H9 (cell line): ENCODE results near the gene EDNRB. TPM values are rescaled to one million over a fixed set of nuclear protein-coding genes. Genes with fewer than 3 reads are reported as not detected.

Experiments used
- DNase-seq: peaks from one replicate; pipeline ENCODE4 v3.0.0-alpha.2; 2017
- H2AFZ ChIP-seq: one replicate; pipeline ENCODE4 v1.6.1; 2013; ENCODE audit warnings: mild to moderate bottlenecking, low read length, control low read depth, moderate library complexity
- H2AK5ac ChIP-seq: 2 replicates; pipeline ENCODE4 v1.6.1; 2013; ENCODE audit warnings: low read length, control low read depth, mixed read lengths; ENCODE audit not compliant: insufficient read length
- H2BK120ac ChIP-seq: one replicate; pipeline ENCODE4 v1.6.1; 2013; ENCODE audit warnings: low read depth, mild to moderate bottlenecking, low read length, control low read depth, inconsistent platforms; ENCODE audit not compliant: poor library complexity, severe bottlenecking
- H2BK12ac ChIP-seq: 2 replicates; pipeline ENCODE4 v1.6.1; 2013; ENCODE audit warnings: low read length, control low read depth, mixed read lengths, low read depth; ENCODE audit not compliant: insufficient read length
- H2BK15ac ChIP-seq: 2 replicates; pipeline ENCODE4 v1.6.1; 2013; ENCODE audit warnings: low read depth, low read length, control low read depth
- H2BK20ac ChIP-seq: one replicate; pipeline ENCODE4 v1.6.1; 2013; ENCODE audit warnings: low read depth, mild to moderate bottlenecking, low read length, control low read depth, inconsistent platforms; ENCODE audit not compliant: poor library complexity, severe bottlenecking
- H2BK5ac ChIP-seq: 2 replicates; pipeline ENCODE4 v1.6.1; 2013; ENCODE audit warnings: low read length, control low read depth, mixed read lengths; ENCODE audit not compliant: insufficient read length
- H3K14ac ChIP-seq: 2 replicates; pipeline ENCODE4 v1.6.1; 2013; ENCODE audit warnings: low read length, control low read depth; ENCODE audit not compliant: insufficient read depth
- H3K18ac ChIP-seq: 2 replicates; pipeline ENCODE4 v1.6.1; 2013; ENCODE audit warnings: low read depth, mild to moderate bottlenecking, mixed read lengths, low read length, control low read depth; ENCODE audit not compliant: insufficient read length
- H3K23ac ChIP-seq: 2 replicates; pipeline ENCODE4 v1.6.1; 2013; ENCODE audit warnings: low read length, control low read depth, mixed read lengths, low read depth; ENCODE audit not compliant: insufficient read length
- H3K23me2 ChIP-seq: 2 replicates; pipeline ENCODE4 v1.6.1; 2013; ENCODE audit warnings: low read depth, mild to moderate bottlenecking, mixed read lengths, low read length, control low read depth; ENCODE audit not compliant: insufficient read length, poor library complexity, severe bottlenecking
- H3K27ac ChIP-seq: 2 replicates; pipeline ENCODE4 v1.5.1; 2013; ENCODE audit warnings: low read length, control low read depth, mixed read lengths, low read depth; ENCODE audit not compliant: insufficient read length
- H3K27me3 ChIP-seq: 2 replicates; pipeline ENCODE4 v1.6.1; 2013; ENCODE audit warnings: low read length, control low read depth, inconsistent platforms; ENCODE audit not compliant: insufficient read depth
- H3K4ac ChIP-seq: 2 replicates; pipeline ENCODE4 v1.6.1; 2013; ENCODE audit warnings: low read depth, mild to moderate bottlenecking, control low read depth, inconsistent platforms, low read length, moderate library complexity
- H3K4me1 ChIP-seq: 2 replicates; pipeline ENCODE4 v1.6.1; 2013; ENCODE audit warnings: low read length, control low read depth, inconsistent platforms; ENCODE audit not compliant: insufficient read depth
- H3K4me2 ChIP-seq: 2 replicates; pipeline ENCODE4 v1.6.1; 2013; ENCODE audit warnings: low read length, control low read depth, mixed read lengths; ENCODE audit not compliant: insufficient read length, insufficient read depth
- H3K56ac ChIP-seq: 2 replicates; pipeline ENCODE4 v1.6.1; 2013; ENCODE audit warnings: low read depth, mild to moderate bottlenecking, mixed read lengths, low read length, control low read depth; ENCODE audit not compliant: insufficient read length
- H3K79me1 ChIP-seq: 2 replicates; pipeline ENCODE4 v1.6.1; 2013; ENCODE audit warnings: low read depth, mild to moderate bottlenecking, moderate library complexity, low read length, control low read depth, inconsistent platforms; ENCODE audit not compliant: insufficient read depth, poor library complexity, severe bottlenecking
- H3K79me2 ChIP-seq: 2 replicates; pipeline ENCODE4 v1.6.1; 2013; ENCODE audit warnings: low read length, control low read depth, inconsistent platforms; ENCODE audit not compliant: insufficient read depth
- H3K9ac ChIP-seq: 2 replicates; pipeline ENCODE4 v1.6.1; 2013; ENCODE audit warnings: low read length, control low read depth, mixed read lengths; ENCODE audit not compliant: insufficient read length; ENCODE audit errors: extremely low read depth
- H3K9me3 ChIP-seq: one replicate; pipeline ENCODE4 v1.6.1; 2013; ENCODE audit warnings: low read depth, low read length, inconsistent platforms; ENCODE audit not compliant: control insufficient read depth
- H3T11ph ChIP-seq: one replicate; pipeline ENCODE4 v1.6.1; 2013; ENCODE audit warnings: mild to moderate bottlenecking, low read length, control low read depth, inconsistent platforms
- H4K20me1 ChIP-seq: one replicate; pipeline ENCODE4 v1.6.1; 2013; ENCODE audit not compliant: control insufficient read depth, insufficient read length, insufficient read depth
- H4K5ac ChIP-seq: 2 replicates; pipeline ENCODE4 v1.6.1; 2013; ENCODE audit warnings: low read depth, mild to moderate bottlenecking, mixed read lengths, low read length, control low read depth; ENCODE audit not compliant: insufficient read length
- H4K8ac ChIP-seq: replicated peaks from 2 replicates; pipeline ENCODE4 v1.6.1; 2013; ENCODE audit warnings: low read length, control low read depth, mixed read lengths, low read depth; ENCODE audit not compliant: insufficient read length
- H4K91ac ChIP-seq: 2 replicates; pipeline ENCODE4 v1.6.1; 2013; ENCODE audit warnings: low read depth, mild to moderate bottlenecking, moderate library complexity, mixed read lengths, low read length, control low read depth; ENCODE audit not compliant: insufficient read length
- H3K27ac Mint-ChIP-seq, 3 experiments: 2 replicates in 2 of 3; 3 replicates in 1 of 3; pipeline ENCODE4 v1.8.0; 2020 to 2021; ENCODE audit warnings: mixed read lengths in 3 of 3, mild to moderate bottlenecking in 1 of 3, moderate library complexity in 1 of 3
- H3K27me3 Mint-ChIP-seq: 2 replicates; pipeline ENCODE4 v1.8.0; 2021; ENCODE audit warnings: low read depth, mild to moderate bottlenecking, moderate library complexity, mixed read lengths
- H3K36me3 Mint-ChIP-seq, 3 experiments: 2 replicates in 2 of 3; 3 replicates in 1 of 3; pipeline ENCODE4 v1.8.0; 2020 to 2021; ENCODE audit warnings: low read depth in 3 of 3, mixed read lengths in 3 of 3; ENCODE audit not compliant: insufficient read depth in 1 of 3
- H3K4me1 Mint-ChIP-seq, 2 experiments: 2 replicates each; pipeline ENCODE4 v1.8.0; 2020; ENCODE audit warnings: mixed read lengths in 2 of 2
- H3K4me3 Mint-ChIP-seq, 2 experiments: 2 replicates in 1 of 2; 3 replicates in 1 of 2; pipeline ENCODE4 v1.8.0; 2020 to 2021; ENCODE audit warnings: mild to moderate bottlenecking in 2 of 2, mixed read lengths in 2 of 2, moderate library complexity in 1 of 2
- H3K9me3 Mint-ChIP-seq, 2 experiments: 2 replicates in 1 of 2; 3 replicates in 1 of 2; pipeline ENCODE4 v1.8.0; 2020; ENCODE audit warnings: mild to moderate bottlenecking in 2 of 2, mixed read lengths in 2 of 2, moderate library complexity in 1 of 2
- CTCF ChIP-seq: fragments of 200-600 bp; sonication (generic); conservative IDR thresholded peaks from 3 replicates; pipeline ENCODE4 v1.8.0; 2021; ENCODE audit warnings: antibody characterized with exemption, mild to moderate bottlenecking
- total RNA-seq: library from RNA; stranded (reverse); gene quantifications from 2 replicates; pipeline ENCODE4 v1.2.1, GENCODE V29; 2021

EDNRB gene
- total RNA-seq, 1 experiment from 2014 or later, result 6.6 TPM

- Histone ChIP-seq H4K91ac (no peak overlapping the region), H4K8ac (no peak overlapping the region), H4K20me1 (no peaks in the 10 kb centered on the region), H3K23me2 (no peaks in the 10 kb centered on the region), H3K23ac (no peak overlapping the region), H2BK120ac (no peak overlapping the region), H3K4me1 (no peaks in the 10 kb centered on the region), H3K9ac (no peak overlapping the region), H2BK12ac (no peak overlapping the region), H3K4ac (no peak overlapping the region), H3K27ac (no peak overlapping the region), H3K4me2 (no peak overlapping the region), H3K14ac (no peak overlapping the region), H2AK5ac (no peak overlapping the region), H3K79me2 (no peaks in the 10 kb centered on the region), H2BK20ac (no peak overlapping the region), H3K79me1 (no peaks in the 10 kb centered on the region), H2AFZ (no peak overlapping the region), H3K9me3 (no peaks in the 10 kb centered on the region), H4K5ac (no peak overlapping the region), H3T11ph (no peak overlapping the region), H3K56ac (no peak overlapping the region), H2BK15ac (no peak overlapping the region), H3K18ac (no peak overlapping the region), H3K27me3 (no peaks in the 10 kb centered on the region), H2BK5ac (no peak overlapping the region)
- Mint-ChIP-seq H3K27ac (no peak overlapping the region), H3K4me3 (no peak overlapping the region), H3K9me3 (peaks cover 16 to 25% of the 10 kb centered on the region in 2 experiments), H3K27me3 (no peaks in the 10 kb centered on the region; the same call in 1 of the 2 replicates), H3K36me3 (peaks cover 17 to 28% (median 25%) of the 10 kb centered on the region in 3 experiments), H3K4me1 (peaks cover 0 to 3% of the 10 kb centered on the region in 2 experiments; a peak in 1 of 4 replicates)
- DNase-seq, result no peak
- TF ChIP-seq CTCF, result no peak
Measured at GRCh38 chr13:77866971-77867370, 51.7 kb downstream of the EDNRB start.
